ENCODE data around the gene APH1B. TPM values are rescaled to one million over a fixed set of nuclear protein-coding genes. Genes with fewer than 3 reads are reported as not detected.

The APH1B gene
- total RNA-seq, 1 experiment from 2014 or later: 14.0 TPM

GRCh38 chr15:63327648-63328421 is 50.4 kb downstream of the APH1B start:
- ATAC-seq: no peak
- in situ Hi-C loops (cut with HindIII; ENCODE audit: low pct_unique_long_range_greater_than_20kb, low sequenced_read_pairs): no loop called here
- POLR2A ChIA-PET: no interaction called here
- no peak for DNase-seq (ENCODE audit: low read depth, low spot score)
- TF ChIP-seq POLR2AphosphoS5 (IDR thresholded peaks at IDR 0.05; ENCODE audit: low read depth, low read length) (no peak), TCF7L2 (IDR thresholded peaks at IDR 0.05; ENCODE audit: low read depth, low read length) (no peak), REST (IDR thresholded peaks at IDR 0.05; ENCODE audit: insufficient read depth in 1 of 2, low read depth in 2 of 2, low read length in 1 of 2) (no peak), SIN3A (IDR thresholded peaks at IDR 0.05; ENCODE audit: borderline replicate concordance, insufficient read depth, low read depth, low read length) (no peak), CTCF (IDR thresholded peaks at IDR 0.05) (no peak)
- CTCF ChIA-PET: no interaction called here
- no peak overlapping the region for H3K27ac ChIP-seq (ENCODE audit: low read length)
- no peaks in the 10 kb centered on the region for H3K27me3 ChIP-seq (ENCODE audit: control insufficient read depth, insufficient read depth, low read length)
- no peaks in the 10 kb centered on the region for H3K9me3 ChIP-seq (ENCODE audit: control insufficient read depth, insufficient read depth, low read depth, low read length)
- intact Hi-C loops (cut with micrococcal nuclease; ENCODE audit: unreplicated experiment): no loop called here
- no peaks in the 10 kb centered on the region for H3K36me3 ChIP-seq (ENCODE audit: control insufficient read depth, insufficient read depth, low read length)
- H3K4me3 ChIP-seq (ENCODE audit: low read depth in 2 of 2, low read length in 2 of 2): no peak overlapping the region
- H3K4me1 ChIP-seq (ENCODE audit: control insufficient read depth, insufficient read depth, low read length): no peaks in the 10 kb centered on the region
- no TSS peak for BruUV-seq (replicated peaks)

- TF ChIP-seq TCF7L2 (IDR thresholded peaks at IDR 0.05; ENCODE audit: low read depth, low read length) (no peak), REST (IDR thresholded peaks at IDR 0.05; ENCODE audit: insufficient read depth in 1 of 2, low read depth in 2 of 2, low read length in 1 of 2) (no peak), CTCF (IDR thresholded peaks at IDR 0.05) (no peak), SIN3A (IDR thresholded peaks at IDR 0.05; ENCODE audit: borderline replicate concordance, insufficient read depth, low read depth, low read length) (no peak), POLR2AphosphoS5 (IDR thresholded peaks at IDR 0.05; ENCODE audit: low read depth, low read length) (no peak)
- no peaks in the 10 kb centered on the region for H3K27me3 ChIP-seq (ENCODE audit: control insufficient read depth, insufficient read depth, low read length)
- BruUV-seq (replicated peaks): no TSS peak
- intact Hi-C loops (cut with micrococcal nuclease; ENCODE audit: unreplicated experiment) (no loop called here), in situ Hi-C loops (cut with HindIII; ENCODE audit: low pct_unique_long_range_greater_than_20kb, low sequenced_read_pairs) (no loop called here)
- no peak for DNase-seq (ENCODE audit: low read depth, low spot score)
- ChIA-PET CTCF (no interaction called here), POLR2A (no interaction called here)
- no peaks in the 10 kb centered on the region for H3K9me3 ChIP-seq (ENCODE audit: control insufficient read depth, insufficient read depth, low read depth, low read length)
- H3K4me1 ChIP-seq (ENCODE audit: control insufficient read depth, insufficient read depth, low read length): no peaks in the 10 kb centered on the region
- no peak overlapping the region for H3K27ac ChIP-seq (ENCODE audit: low read length)
- no peak overlapping the region for H3K4me3 ChIP-seq (ENCODE audit: low read depth in 2 of 2, low read length in 2 of 2)
- no peak for ATAC-seq
- no peaks in the 10 kb centered on the region for H3K36me3 ChIP-seq (ENCODE audit: control insufficient read depth, insufficient read depth, low read length)
Measured at GRCh38 chr15:63329567-63330350, 52.4 kb downstream of the APH1B start.

Data from Panc1 (cell line).